Measurements from ENCODE around the gene UBASH3B.

UBASH3B gene

GRCh38 chr11:122664188-122664587 is 8.7 kb downstream of the UBASH3B start:
- H3K4me3 ChIP-seq (replicated peaks in 1 of 2; ENCODE audit: low read depth in 2 of 2, low read length in 2 of 2): no peak overlapping the region
- no peak for TF ChIP-seq CTCF (IDR thresholded peaks at IDR 0.05; ENCODE audit: low read depth, low read length)
- DNase-seq (ENCODE audit: low read depth in 2 of 2): no peak

GRCh38 chr11:122665861-122666260 is 10.3 kb downstream of the UBASH3B start:
- no peak for TF ChIP-seq CTCF (IDR thresholded peaks at IDR 0.05; ENCODE audit: low read depth, low read length)
- H3K4me3 ChIP-seq (replicated peaks in 1 of 2; ENCODE audit: low read depth in 2 of 2, low read length in 2 of 2): no peak overlapping the region
- DNase-seq (ENCODE audit: low read depth in 2 of 2): no peak

GRCh38 chr11:122666743-122667142 is 11.2 kb downstream of the UBASH3B start:
- H3K4me3 ChIP-seq (replicated peaks in 1 of 2; ENCODE audit: low read depth in 2 of 2, low read length in 2 of 2): no peak overlapping the region
- TF ChIP-seq CTCF (IDR thresholded peaks at IDR 0.05; ENCODE audit: low read depth, low read length): no peak

GRCh38 chr11:122668562-122669090 is 13.1 kb downstream of the UBASH3B start:
- peak; percentile 34 to 95 for DNase-seq (ENCODE audit: low read depth in 2 of 2)
- no peak for TF ChIP-seq CTCF (IDR thresholded peaks at IDR 0.05; ENCODE audit: low read depth, low read length)
- H3K4me3 ChIP-seq (replicated peaks in 1 of 2; ENCODE audit: low read depth in 2 of 2, low read length in 2 of 2): no peak overlapping the region

More at GRCh38 chr11:122666743-122667142, 11.2 kb downstream of the UBASH3B start:
- no peak for DNase-seq (ENCODE audit: low read depth in 2 of 2)

GRCh38 chr11:122670131-122670530 is 14.6 kb downstream of the UBASH3B start:
- TF ChIP-seq CTCF (IDR thresholded peaks at IDR 0.05; ENCODE audit: low read depth, low read length): no peak
- no peak overlapping the region for H3K4me3 ChIP-seq (replicated peaks in 1 of 2; ENCODE audit: low read depth in 2 of 2, low read length in 2 of 2)
- DNase-seq (ENCODE audit: low read depth in 2 of 2): no peak

GRCh38 chr11:122671400-122671891 is 15.9 kb downstream of the UBASH3B start:
- DNase-seq (ENCODE audit: low read depth in 2 of 2): peak; percentile 38 to 88
- no peak for TF ChIP-seq CTCF (IDR thresholded peaks at IDR 0.05; ENCODE audit: low read depth, low read length)
- no peak overlapping the region for H3K4me3 ChIP-seq (replicated peaks in 1 of 2; ENCODE audit: low read depth in 2 of 2, low read length in 2 of 2)

GRCh38 chr11:122672892-122673291 is 17.4 kb downstream of the UBASH3B start:
- no peak overlapping the region for H3K4me3 ChIP-seq (replicated peaks in 1 of 2; ENCODE audit: low read depth in 2 of 2, low read length in 2 of 2)
- TF ChIP-seq CTCF (IDR thresholded peaks at IDR 0.05; ENCODE audit: low read depth, low read length): no peak
- peak in 1 of 2 donors; percentile 39 for DNase-seq (ENCODE audit: low read depth in 2 of 2)

All from cardiac fibroblast (primary cell).